Smooth muscle cell of the pulmonary artery (primary cell): ENCODE results near the gene PHF13. TPM values are rescaled to one million over a fixed set of nuclear protein-coding genes. Genes with fewer than 3 reads are reported as not detected.

Experiments used
- total RNA-seq: library from RNA; depleted of rRNA; stranded (reverse); fragments of >200 nt; gene quantifications from 2 replicates; pipeline ENCODE4 v1.2.3, GENCODE V29; 2014

PHF13 gene
- total RNA-seq, result 17.3 and 19.7 TPM in 2 replicates

DNA sequence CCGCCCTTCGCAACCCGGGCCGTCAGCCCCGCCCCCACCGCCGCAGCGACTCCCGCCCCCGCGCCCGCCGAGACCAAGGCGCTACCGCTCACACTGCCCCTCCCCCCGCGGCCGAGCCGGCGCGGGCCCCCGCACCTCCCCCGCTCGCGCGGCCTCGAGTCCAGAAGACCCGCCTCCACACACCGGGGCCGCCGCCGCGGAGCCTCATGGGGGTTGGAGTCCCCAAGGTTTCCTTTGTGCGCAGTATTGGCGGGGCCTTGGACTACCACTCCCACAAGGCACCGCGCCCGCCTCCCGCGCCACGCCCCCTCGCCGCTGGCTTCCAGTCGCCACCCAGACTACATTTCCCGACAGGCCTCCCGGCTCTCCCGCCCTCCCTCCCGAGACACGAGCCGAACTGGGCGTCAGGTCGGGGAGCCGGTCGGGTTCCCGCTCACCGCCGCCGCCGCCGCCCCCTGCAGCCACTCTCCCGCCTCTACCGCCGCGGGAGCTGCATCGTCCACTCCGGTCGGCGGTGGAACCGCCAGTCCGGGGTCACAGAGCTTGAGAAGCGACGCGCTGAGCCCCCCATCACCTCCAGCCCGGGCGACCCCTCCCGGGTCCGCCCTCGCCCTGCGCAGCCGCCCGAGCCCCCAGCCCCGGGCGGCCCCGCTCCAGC, at the start of gene PHF13:
Gene PHF13 (plus strand): TSS at position 371 of the 658 bp plus-strand sequence. CDS start 336 bp downstream, outside the sequence.

GRCh38 chr1:6579374-6580118, 34.0 kb upstream of the PHF13 start, which contains the start of gene ZBTB48:
TSS of gene ZBTB48 (plus strand) at chr1:6579994. CDS start at chr1:6580610, 616 bp downstream.

DNA sequence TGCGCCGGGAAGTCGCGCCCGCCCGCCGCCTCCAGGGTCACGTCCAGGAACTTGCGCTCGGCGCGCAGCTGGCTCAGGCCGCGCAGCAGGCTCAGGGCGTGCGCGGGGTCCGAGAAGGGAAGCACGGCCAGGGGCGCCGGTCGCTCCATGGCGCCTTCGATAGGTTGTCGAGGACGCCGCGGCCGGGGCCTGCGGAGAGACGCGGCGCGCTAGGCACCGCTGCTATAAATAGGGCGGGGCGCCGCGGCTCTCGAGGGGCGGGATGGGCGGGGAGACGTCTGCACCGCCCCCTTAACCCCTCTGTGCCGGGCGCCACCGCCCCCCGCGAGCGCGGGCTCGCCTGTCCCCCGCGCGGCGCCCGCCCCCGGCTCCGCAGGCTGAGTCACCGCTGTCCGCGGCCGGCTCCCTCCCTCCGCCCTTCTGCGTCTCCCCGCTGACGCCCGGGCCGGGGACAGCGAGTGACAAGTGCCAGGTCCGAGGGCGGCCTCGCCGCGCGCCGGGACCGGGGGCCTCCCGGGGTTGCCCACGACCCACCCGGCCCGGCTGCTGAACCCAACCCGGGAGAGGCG, 10.8 kb upstream of the PHF13 start, which contains the start of gene KLHL21:
Gene KLHL21 (minus strand): TSS at position 201 of the 569 bp plus-strand sequence. CDS start 52 bp downstream, at position 149.

GRCh38 chr1:6624710-6625583, 11.4 kb downstream of the PHF13 start, which contains the start of gene THAP3:
TSS of gene THAP3 (plus strand) at chr1:6624868. CDS start at chr1:6625219, 351 bp downstream.

Other genes starting within 250 kb of the PHF13 start
- 31.7 and 92.7 TPM in 2 replicates for gene ACOT7, start 220.0 kb upstream of the PHF13 start, total RNA-seq
- 0.26 and 0.59 TPM in 2 replicates for gene HES2, start 193.8 kb upstream of the PHF13 start, total RNA-seq
- 0.07 TPM in 1 of 2 replicates, not detected in the other for gene ESPN, start 189.0 kb upstream of the PHF13 start, total RNA-seq
- 5.0 and 14.5 TPM in 2 replicates for gene TNFRSF25, start 147.6 kb upstream of the PHF13 start, total RNA-seq
- 12.5 and 37.3 TPM in 2 replicates for gene PLEKHG5, start 122.1 kb upstream of the PHF13 start, total RNA-seq
- 21.6 and 24.3 TPM in 2 replicates for gene NOL9, start 59.2 kb upstream of the PHF13 start, total RNA-seq
- 0.20 and 0.46 TPM in 2 replicates for gene TAS1R1, start 58.4 kb upstream of the PHF13 start, total RNA-seq
- gene ZBTB48, start 33.7 kb upstream of the PHF13 start, total RNA-seq, result 13.0 and 18.2 TPM in 2 replicates
- 44.4 and 67.9 TPM in 2 replicates for gene KLHL21, start 10.9 kb upstream of the PHF13 start, total RNA-seq
- gene THAP3, start 11.1 kb downstream of the PHF13 start, total RNA-seq, result 22.1 and 24.6 TPM in 2 replicates
- gene DNAJC11, start 88.1 kb downstream of the PHF13 start, total RNA-seq, result 44.4 and 49.5 TPM in 2 replicates
- 31.8 and 43.6 TPM in 2 replicates for gene CAMTA1, start 171.7 kb downstream of the PHF13 start, total RNA-seq